HCT116 (cell line): ENCODE measurements around the gene C12orf54. TPM values are rescaled to one million over a fixed set of nuclear protein-coding genes. Genes with fewer than 3 reads are reported as not detected.

Experiments
- ATAC-seq: fragments of 200-7000 bp; cut with Tn5 transposase; 2 replicates; pipeline ENCODE4 v1.9.1; 2020; ENCODE audit warnings: mild to moderate bottlenecking, moderate library complexity
- BruUV-seq: library from RNA; stranded (reverse); fragments of 400-500 nt; replicated peaks from 2 replicates; lab custom pipeline; 2021; lab: Mats Ljungman, UMichigan
- CTCF ChIA-PET: fragments of 300-600 bp; sonication (Branson Sonifier 250); formaldehyde crosslinking; loops from one replicate; lab custom pipeline; 2021; ENCODE audit warnings: antibody characterized with exemption; lab: Charles Lee
- POLR2A ChIA-PET: fragments of 300-600, 350-600 bp; sonication (Branson Sonifier 250); formaldehyde crosslinking; loops from one replicate; lab custom pipeline; 2021; ENCODE audit warnings: antibody characterized with exemption; lab: Charles Lee
- RAD21 ChIA-PET, 2 experiments: fragments of 300-600 bp; sonication (Branson Sonifier 250); formaldehyde crosslinking; loops; one replicate each; lab custom pipeline; 2023; ENCODE audit warnings: low total read pairs in 2 of 2; ENCODE audit not compliant: uncharacterized antibody in 2 of 2, unreplicated experiment in 2 of 2, low non-redundant PET in 1 of 2; lab: Charles Lee
- DNase-seq: peaks from one replicate; pipeline ENCODE4 v3.0.0-alpha.2; 2010; ENCODE audit warnings: low read depth, low spot score
- H2AFZ ChIP-seq: fragments of 200-600 bp; shearing (Covaris generic), sonication (generic); 2 replicates; pipeline ENCODE4 v1.6.1; 2017; ENCODE audit warnings: low read depth, mixed run types, mixed read lengths, antibody characterized with exemption, low read length; ENCODE audit not compliant: poor library complexity, severe bottlenecking
- H3K27ac ChIP-seq: 2 replicates; pipeline ENCODE4 v1.5.1; 2012; ENCODE audit warnings: low read depth, low read length
- H3K27me3 ChIP-seq: fragments of 200-600 bp; sonication (generic); 2 replicates; pipeline ENCODE4 v1.6.1; 2016; ENCODE audit warnings: mixed run types, low read length, mixed read lengths; ENCODE audit not compliant: insufficient read depth
- H3K36me3 ChIP-seq, 2 experiments: fragments of 200-500 bp in 1 of 2; fragments of 200-600 bp in 1 of 2; sonication (Bioruptor generic) in 1 of 2; sonication (generic) in 1 of 2; 2 replicates each; pipeline versions ENCODE4 v1.5.1 to v1.6.1; 2014 to 2016; ENCODE audit warnings: low read length in 2 of 2, inconsistent platforms in 1 of 2, mixed read lengths in 1 of 2, mixed run types in 1 of 2; ENCODE audit not compliant: insufficient read depth in 2 of 2, control insufficient read depth in 1 of 2
- H3K4me1 ChIP-seq, 2 experiments: fragments of 200-600 bp in 1 of 2; sonication (generic) in 1 of 2; 2 replicates each; pipeline versions ENCODE4 v1.5.1 to v1.6.1; 2012 to 2017; ENCODE audit warnings: low read length in 2 of 2, inconsistent platforms in 1 of 2, mild to moderate bottlenecking in 1 of 2, mixed read lengths in 1 of 2, mixed run types in 1 of 2, moderate library complexity in 1 of 2; ENCODE audit not compliant: insufficient read depth in 2 of 2, control insufficient read depth in 1 of 2
- H3K4me2 ChIP-seq: fragments of 200-600 bp; sonication (generic); 2 replicates; pipeline ENCODE4 v1.6.1; 2017; ENCODE audit warnings: mixed run types, low read length, mixed read lengths
- H3K4me3 ChIP-seq, 2 experiments: fragments of 200-600 bp in 1 of 2; sonication (generic) in 1 of 2; replicated peaks in 1 of 2; 2 replicates each; pipeline ENCODE4 v1.5.1; 2011 to 2016; ENCODE audit warnings: low read length in 2 of 2, control low read depth in 1 of 2, low read depth in 1 of 2, mild to moderate bottlenecking in 1 of 2, mixed read lengths in 1 of 2, mixed run types in 1 of 2
- H3K79me2 ChIP-seq: fragments of 200-600 bp; sonication (generic); 2 replicates; pipeline ENCODE4 v1.6.1; 2017; ENCODE audit warnings: mild to moderate bottlenecking, mixed run types, low read length, moderate library complexity, mixed read lengths; ENCODE audit not compliant: insufficient read depth
- H3K9ac ChIP-seq: fragments of 200-600 bp; sonication (generic); 2 replicates; pipeline ENCODE4 v1.6.1; 2016; ENCODE audit warnings: low read length, mixed read lengths
- H3K9me2 ChIP-seq: fragments of 200-600 bp; sonication (generic), shearing (Covaris generic); 2 replicates; pipeline ENCODE4 v1.6.1; 2017; ENCODE audit warnings: mixed run types, mild to moderate bottlenecking, moderate library complexity; ENCODE audit not compliant: insufficient read depth
- H3K9me3 ChIP-seq, 2 experiments: fragments of 200-500 bp in 1 of 2; fragments of 200-600 bp in 1 of 2; sonication (Bioruptor generic) in 1 of 2; sonication (generic) in 1 of 2; 2 replicates each; pipeline ENCODE4 v1.6.1; 2014 to 2017; ENCODE audit warnings: low read length in 2 of 2, mixed read lengths in 2 of 2, inconsistent platforms in 1 of 2, low read depth in 1 of 2, mild to moderate bottlenecking in 1 of 2, mixed run types in 1 of 2, moderate library complexity in 1 of 2; ENCODE audit not compliant: control insufficient read depth in 1 of 2, insufficient read depth in 1 of 2
- H4K20me1 ChIP-seq: fragments of 200-600 bp; sonication (generic), shearing (Covaris generic); 2 replicates; pipeline ENCODE4 v1.6.1; 2017; ENCODE audit warnings: mixed run types, mild to moderate bottlenecking, moderate library complexity; ENCODE audit not compliant: insufficient read depth
- ATF3 ChIP-seq: IDR thresholded peaks from 2 replicates; pipeline ENCODE4 v1.6.1; 2012
- ELF1 ChIP-seq: IDR thresholded peaks from 2 replicates; pipeline ENCODE4 v1.6.1; 2012; ENCODE audit warnings: low read depth, borderline replicate concordance
- POLR2A ChIP-seq: IDR thresholded peaks from 2 replicates; pipeline ENCODE4 v1.7.0; 2011; ENCODE audit warnings: borderline replicate concordance; ENCODE audit not compliant: insufficient read depth, insufficient read length; ENCODE audit errors: extremely low read depth
- SP1 ChIP-seq: IDR thresholded peaks from 2 replicates; pipeline ENCODE4 v1.6.1; 2012; ENCODE audit warnings: low read depth
- intact Hi-C: fragments of 100-400 bp; cut with micrococcal nuclease; formaldehyde crosslinking; loops from 2 replicates; pipeline ENCODE4 v1.10.0; 2022
- total RNA-seq: library from RNA; stranded (reverse); gene quantifications from one replicate; pipeline ENCODE4 v1.2.1, GENCODE V29; 2021; ENCODE audit not compliant: unreplicated experiment

The C12orf54 gene
- total RNA-seq, 1 experiment from 2014 or later: not detected

DNA sequence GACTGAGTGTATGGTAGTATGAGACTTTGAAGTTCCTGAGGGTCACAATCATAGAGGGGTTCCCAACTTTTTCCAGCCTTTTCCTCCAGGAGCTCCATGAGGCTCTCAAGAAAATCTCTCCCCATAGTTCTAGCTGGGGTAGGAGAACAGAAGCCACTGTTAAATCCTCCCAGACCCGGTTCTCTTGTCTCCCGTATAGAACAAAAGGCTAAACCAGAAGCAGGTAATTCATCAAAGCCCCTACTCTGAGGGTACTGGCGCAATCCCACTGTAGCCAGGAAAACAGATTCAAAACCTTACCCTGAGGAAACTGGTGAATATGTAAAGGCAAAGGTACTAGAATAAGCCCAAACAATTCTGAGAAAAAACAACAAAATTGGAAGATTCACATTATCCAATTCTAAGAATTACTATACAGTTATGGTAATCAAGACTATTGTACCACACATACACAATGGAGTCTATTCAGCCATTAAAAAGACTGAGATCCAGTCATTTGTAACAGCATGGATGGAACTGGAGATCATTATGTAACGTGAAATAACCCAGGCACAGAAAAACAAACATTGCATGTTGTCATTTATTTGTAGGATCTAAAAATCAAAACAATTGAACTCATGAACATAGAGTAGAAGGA is 63.7 kb downstream of the C12orf54 start:
- POLR2A ChIA-PET: interaction anchor here (0.7 kb wide), 1 partner anchor 250 kb away, joined by 3 read pairs; no protein-coding TSS in a partner anchor
- RAD21 ChIA-PET: no interaction called here
- intact Hi-C loops: no loop called here
- H3K9me2 ChIP-seq: no peaks in the 10 kb centered on the region
- H3K9ac ChIP-seq: no peak overlapping the region
- no peak overlapping the region for H3K27ac ChIP-seq
- H3K4me2 ChIP-seq: no peak overlapping the region
- no peaks in the 10 kb centered on the region for H4K20me1 ChIP-seq
- no TSS peak for BruUV-seq
- H3K79me2 ChIP-seq: no peaks in the 10 kb centered on the region
- H2AFZ ChIP-seq: no peak overlapping the region
- H3K4me1 ChIP-seq: no peaks in the 10 kb centered on the region
- H3K36me3 ChIP-seq: no peaks in the 10 kb centered on the region
- DNase-seq (no peak), ATAC-seq (no peak)
- H3K4me3 ChIP-seq: no peak overlapping the region
- H3K9me3 ChIP-seq: no peaks in the 10 kb centered on the region
- TF ChIP-seq SP1: no peak
- 0 out of 2 replicates have a peak, but pooled peaks have one; percentile 5 for TF ChIP-seq ATF3
- no peak for TF ChIP-seq POLR2A
- no peak for TF ChIP-seq ELF1
- CTCF ChIA-PET: interaction anchor here (0.6 to 1.9 kb wide), 3 partner anchors 72 to 244 kb away, joined by 3 to 12 read pairs (median 5); no protein-coding TSS in a partner anchor
- H3K27me3 ChIP-seq: no peaks in the 10 kb centered on the region

Other genes starting within 250 kb of the C12orf54 start
- gene ZNF641, start 131.6 kb upstream of the C12orf54 start, total RNA-seq: 12.1 TPM
- gene ANP32D, start 9.9 kb upstream of the C12orf54 start, total RNA-seq: not detected
- not detected for gene OR8S1, start 43.1 kb downstream of the C12orf54 start, total RNA-seq
- gene LALBA, start 87.5 kb downstream of the C12orf54 start, total RNA-seq: not detected
- gene KANSL2, start 199.7 kb downstream of the C12orf54 start, total RNA-seq: 41.6 TPM
- gene CCNT1, start 234.2 kb downstream of the C12orf54 start, total RNA-seq: 69.4 TPM